Sigmoid colon (tissue), 4 donors: ENCODE data around the gene FUT2.

ENCODE experiments used
- EP300 ChIP-seq, 4 donors: sonication (generic); formaldehyde crosslinking; IDR thresholded peaks; one replicate each; pipeline ENCODE4 v1.6.1; 2017; ENCODE audit warnings: antibody characterized with exemption in 4 of 4
- POLR2A ChIP-seq, 2 donors: fragments of 450-650 bp; IDR thresholded peaks; one replicate each; pipeline ENCODE4 v1.6.1; 2016; ENCODE audit warnings: antibody characterized with exemption in 2 of 2, mild to moderate bottlenecking in 2 of 2, moderate library complexity in 2 of 2
- TF ChIP-seq, protein P1 (sequence below), 4 experiments: fragments of 450-650 bp in 3 of 4; fragments of 200-600 bp in 1 of 4; IDR thresholded peaks; one replicate each; pipeline ENCODE4 v1.5.1; 2016 to 2019; ENCODE audit warnings: antibody characterized with exemption in 4 of 4, mild to moderate bottlenecking in 3 of 4, moderate library complexity in 2 of 4

DNA sequence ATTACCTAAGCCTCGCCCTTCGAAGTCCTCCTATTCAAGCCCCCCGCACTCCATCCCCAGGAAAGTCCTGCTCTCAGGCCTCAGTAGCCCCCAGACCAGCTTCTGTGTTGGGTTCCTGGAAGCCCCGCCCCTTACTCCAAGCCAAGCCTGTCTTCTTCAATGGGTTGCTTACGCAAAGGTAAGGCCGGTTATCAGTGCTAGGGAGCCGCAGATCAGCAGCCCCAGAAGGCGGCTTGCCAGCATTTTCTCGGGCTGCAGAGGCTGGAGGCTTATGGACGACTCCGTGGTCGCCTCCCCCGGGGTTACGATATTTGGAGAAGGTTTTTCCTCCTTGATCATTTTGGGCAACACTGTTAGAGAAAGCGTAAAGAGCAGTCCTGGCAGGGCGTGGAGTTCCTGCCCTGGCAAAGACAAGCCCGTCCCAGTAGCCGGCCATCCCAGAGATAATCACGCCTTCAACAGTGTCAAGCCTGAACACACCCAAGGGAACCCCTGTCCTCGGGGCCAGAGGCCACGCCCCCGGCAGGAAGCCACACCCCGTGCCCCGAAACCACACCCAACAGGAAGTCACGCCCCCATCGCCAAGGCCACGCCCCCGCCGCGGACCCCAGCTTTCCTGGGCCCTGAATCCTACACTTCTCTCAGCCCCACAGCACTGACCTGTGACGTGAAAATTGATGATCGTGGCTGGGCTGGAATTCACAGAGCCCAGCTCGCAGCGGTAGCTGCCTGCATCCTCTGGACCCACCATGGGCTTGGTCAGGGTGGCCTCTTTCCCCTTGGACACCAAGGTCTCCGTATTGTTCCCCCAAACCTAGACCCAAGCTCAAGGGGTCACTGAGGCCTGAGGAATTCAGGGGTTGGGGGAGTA, 45.6 kb downstream of the FUT2 start:
- TF ChIP-seq, protein P1, sequence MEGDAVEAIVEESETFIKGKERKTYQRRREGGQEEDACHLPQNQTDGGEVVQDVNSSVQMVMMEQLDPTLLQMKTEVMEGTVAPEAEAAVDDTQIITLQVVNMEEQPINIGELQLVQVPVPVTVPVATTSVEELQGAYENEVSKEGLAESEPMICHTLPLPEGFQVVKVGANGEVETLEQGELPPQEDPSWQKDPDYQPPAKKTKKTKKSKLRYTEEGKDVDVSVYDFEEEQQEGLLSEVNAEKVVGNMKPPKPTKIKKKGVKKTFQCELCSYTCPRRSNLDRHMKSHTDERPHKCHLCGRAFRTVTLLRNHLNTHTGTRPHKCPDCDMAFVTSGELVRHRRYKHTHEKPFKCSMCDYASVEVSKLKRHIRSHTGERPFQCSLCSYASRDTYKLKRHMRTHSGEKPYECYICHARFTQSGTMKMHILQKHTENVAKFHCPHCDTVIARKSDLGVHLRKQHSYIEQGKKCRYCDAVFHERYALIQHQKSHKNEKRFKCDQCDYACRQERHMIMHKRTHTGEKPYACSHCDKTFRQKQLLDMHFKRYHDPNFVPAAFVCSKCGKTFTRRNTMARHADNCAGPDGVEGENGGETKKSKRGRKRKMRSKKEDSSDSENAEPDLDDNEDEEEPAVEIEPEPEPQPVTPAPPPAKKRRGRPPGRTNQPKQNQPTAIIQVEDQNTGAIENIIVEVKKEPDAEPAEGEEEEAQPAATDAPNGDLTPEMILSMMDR (IDR thresholded peaks at IDR 0.05), result no peak
- no peak for TF ChIP-seq POLR2A (IDR thresholded peaks at IDR 0.05)
- TF ChIP-seq EP300 (IDR thresholded peaks at IDR 0.05), result no peak
